GM19372 (cell line): ENCODE measurements around the gene PPP1R14C.

Experiments used
- ATAC-seq: cut with Tn5 transposase; IDR thresholded peaks from one replicate; pipeline ENCODE4 v1.9.1; 2021; ENCODE audit warnings: mild to moderate bottlenecking, low read depth, moderate library complexity; ENCODE audit not compliant: unreplicated experiment

The PPP1R14C gene

DNA sequence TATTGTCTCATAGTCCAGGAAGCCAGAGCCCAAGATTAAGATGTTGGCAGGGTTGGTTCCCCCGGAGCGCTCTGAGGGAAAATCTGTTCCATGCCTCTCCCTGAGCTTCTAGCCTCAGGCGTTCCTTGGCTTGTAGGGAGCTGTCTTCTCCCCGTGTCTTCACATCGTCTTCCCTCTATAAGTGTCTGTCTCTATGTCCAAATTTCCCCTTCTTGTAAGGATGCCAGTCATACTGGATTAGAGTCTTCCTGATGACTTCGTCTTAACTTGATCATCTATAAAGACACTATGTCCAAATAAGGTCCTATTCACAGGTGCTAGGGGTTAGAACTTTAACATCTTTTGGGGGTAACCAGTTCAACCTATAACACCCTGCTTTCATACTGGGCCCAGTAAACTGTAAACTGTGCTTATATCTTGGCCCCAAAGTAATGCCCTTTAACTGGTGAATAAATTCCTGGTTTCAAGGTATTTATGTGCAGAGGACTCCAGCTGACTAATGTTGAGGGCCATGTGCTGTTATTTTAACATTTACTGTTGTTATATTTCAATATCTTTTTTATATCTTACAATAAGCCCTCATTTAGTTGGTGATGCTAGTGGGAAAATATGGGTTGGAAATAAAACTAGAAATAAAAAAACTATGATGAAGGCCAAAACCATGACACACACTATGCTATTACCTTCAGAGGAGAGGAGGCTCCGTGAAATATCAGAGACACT lies 124.3 kb downstream of the PPP1R14C start:
- no peak for ATAC-seq

DNA sequence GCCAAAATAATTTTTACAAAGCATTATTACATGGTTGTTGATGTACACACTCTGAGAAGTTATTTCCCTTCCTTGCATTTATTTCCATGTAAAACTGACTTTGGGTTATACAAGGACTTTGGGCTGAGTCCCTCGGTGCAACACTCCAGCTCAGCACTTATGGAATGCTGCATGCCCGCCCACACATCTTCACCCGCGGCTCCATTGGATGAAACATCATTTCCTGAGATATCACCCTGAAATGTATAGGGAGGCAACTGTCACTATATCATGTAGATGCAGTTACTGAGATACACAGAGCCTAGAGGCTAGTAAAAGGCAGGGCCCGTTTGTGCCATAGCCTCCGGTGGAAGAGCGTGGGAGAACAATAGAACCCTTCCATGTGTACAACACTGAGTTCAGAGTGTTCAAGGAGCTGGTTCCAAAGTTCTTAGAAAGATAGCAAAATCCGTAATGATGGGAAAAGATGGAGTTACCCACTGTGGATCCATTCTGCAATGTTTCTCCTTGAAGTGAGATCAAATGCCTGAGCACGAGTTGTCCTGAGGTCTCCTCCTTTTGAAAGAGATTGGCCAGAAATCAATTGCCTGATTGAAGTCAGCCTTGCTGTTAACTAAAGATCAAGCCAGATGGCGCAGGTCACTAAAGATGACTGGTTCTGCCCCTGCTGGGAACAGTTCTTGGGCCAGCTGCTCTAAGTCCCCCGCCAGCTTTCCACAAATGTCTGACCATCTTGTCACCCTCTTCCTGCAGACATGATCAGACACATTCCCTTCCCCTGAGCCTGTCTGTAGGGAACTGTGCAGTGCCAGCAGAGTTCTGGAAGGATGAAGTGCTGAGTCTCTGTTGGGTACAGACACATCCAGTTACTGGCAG lies 125.1 kb downstream of the PPP1R14C start:
- ATAC-seq, result no peak

GRCh38 chr6:150269130-150269856 lies 126.4 kb downstream of the PPP1R14C start:
- no peak for ATAC-seq

- no peak for ATAC-seq
Observed at GRCh38 chr6:150269857-150270223, 127.0 kb downstream of the PPP1R14C start.

- no peak for ATAC-seq
Observed at GRCh38 chr6:150270330-150271052, 127.6 kb downstream of the PPP1R14C start.

DNA sequence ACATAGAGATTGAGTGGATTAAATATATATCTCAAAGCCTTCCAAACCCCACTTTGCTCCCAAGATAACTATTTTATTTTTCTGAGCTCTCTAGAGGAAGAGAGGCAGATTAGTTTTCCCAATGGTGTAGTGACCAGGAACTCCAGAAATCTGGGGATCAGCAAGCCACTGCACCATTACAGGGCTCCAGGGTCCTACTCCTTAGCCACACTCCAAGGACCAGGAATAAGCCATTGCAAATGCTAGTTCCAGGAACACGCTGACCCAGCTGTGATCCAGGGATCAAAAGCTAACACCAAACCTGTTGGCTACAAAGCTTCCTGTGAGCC lies 128.3 kb downstream of the PPP1R14C start:
- no peak for ATAC-seq

GRCh38 chr6:150271501-150272263 lies 128.8 kb downstream of the PPP1R14C start:
- ATAC-seq, result no peak

DNA sequence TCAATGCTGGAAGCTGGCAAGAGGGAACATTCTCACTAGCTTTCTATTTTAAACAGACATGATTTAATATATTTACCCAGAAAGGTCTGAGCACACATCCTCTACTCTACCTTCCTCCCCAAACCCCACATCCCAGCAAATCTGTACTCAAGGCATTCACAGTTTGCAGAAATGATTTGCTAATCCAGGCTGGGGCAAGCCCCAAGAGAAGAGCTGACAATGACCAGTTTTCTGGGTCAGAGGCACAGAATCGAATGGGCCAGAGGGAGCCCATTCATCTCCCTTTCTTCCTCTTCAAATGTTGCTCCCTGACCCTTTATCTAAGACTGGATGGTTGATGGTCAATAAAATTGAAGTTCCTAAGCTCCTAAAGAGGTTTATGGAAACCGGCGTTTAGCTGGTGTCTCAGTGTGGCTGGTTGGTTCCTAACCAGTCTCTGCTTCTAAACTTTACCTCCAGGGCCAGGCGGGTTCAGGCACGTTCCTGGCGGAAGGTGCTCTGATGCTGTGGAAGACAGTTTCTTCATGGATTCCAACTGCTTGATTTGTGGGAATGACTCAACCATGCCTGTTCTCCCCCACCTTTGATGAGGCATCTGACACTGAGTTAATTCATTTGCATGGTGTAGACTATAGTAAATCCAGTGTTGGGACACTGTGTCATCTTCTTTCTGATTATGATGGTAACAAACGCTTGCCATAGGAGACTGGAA lies 129.6 kb downstream of the PPP1R14C start:
- no peak for ATAC-seq

GRCh38 chr6:150272976-150273315 lies 130.1 kb downstream of the PPP1R14C start:
- ATAC-seq, result no peak

DNA sequence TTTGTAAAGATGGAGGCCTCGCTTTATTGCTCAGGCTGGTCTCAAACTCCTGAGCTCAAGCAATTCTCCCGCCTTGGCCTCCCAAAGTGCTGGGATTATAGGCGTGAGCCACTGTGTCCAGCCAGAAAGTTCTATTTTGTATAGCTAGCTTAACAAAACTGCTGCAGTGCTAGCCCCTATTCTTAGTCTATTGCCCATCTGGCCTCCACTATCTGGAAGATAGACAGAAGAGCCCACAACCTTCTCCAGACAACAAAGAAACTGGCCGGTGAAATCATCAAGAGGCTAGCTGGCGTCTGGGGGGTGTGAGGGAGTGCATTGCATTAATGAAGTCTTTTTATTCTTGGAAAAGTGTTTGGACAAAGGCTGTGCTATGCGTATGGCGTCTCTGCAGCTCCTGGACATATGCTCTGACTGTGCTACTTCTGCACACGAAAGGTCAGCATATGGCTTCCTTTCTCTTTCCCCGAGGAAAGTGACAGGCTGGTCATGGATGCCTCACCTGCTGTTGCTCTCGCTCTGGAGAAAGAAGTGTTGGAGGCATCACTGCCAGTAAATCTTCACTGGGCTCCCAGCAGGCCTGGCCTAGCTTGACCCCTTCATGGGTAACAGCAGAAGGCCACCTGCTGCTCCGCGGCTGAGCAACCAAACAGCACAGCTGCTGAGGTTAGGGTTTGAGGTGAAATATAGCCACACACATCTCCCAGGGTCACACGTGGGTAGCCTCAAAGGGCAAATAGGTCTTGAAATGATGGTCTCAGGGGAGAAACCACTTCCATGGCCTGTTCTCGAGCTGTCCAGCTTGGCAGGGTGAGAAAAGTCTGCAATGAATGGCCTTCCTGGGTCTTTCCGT lies 130.8 kb downstream of the PPP1R14C start:
- peak; percentile 76 for ATAC-seq

DNA sequence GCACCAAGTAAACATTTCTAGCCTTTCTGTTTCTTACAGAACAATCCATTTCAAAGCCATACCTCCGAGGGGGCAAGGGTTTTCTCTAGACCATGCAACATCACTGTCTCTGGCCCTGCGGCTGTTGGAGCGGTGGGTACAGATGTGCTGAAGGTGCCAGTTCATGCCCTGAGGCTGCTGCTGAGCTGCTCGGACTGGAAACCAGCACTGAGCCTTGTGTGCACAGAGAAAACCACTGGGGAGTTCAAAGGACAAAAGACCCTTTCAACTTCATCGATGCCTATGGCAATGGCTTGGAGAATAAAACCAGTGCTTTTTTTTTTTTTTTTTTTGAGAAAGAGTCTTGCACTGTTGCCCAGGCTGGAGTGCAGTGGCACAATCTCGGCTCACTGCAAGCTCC lies 132.6 kb downstream of the PPP1R14C start:
- no peak for ATAC-seq

GRCh38 chr6:150276168-150276936 lies 133.5 kb downstream of the PPP1R14C start:
- no peak for ATAC-seq

GRCh38 chr6:150276937-150277742 lies 134.3 kb downstream of the PPP1R14C start:
- no peak for ATAC-seq

DNA sequence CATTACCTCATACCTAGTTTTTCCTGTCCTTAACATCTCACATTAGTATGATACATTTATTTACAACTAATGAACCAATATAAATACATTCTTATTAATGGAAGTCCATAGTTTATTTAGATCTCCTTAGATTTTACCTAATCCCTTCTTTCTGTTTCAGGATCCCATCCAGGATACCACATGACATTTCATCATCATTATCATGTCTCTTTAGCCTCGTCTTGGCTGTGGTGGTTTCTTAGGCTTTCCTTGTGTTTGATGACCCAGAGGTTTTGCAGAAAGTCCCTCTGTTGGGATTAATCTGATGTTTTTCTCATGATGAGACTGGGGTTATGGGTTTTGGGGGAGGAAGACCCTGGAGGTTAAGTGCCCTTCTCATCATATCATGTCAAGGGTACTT lies 136.7 kb downstream of the PPP1R14C start:
- no peak for ATAC-seq

- ATAC-seq, result no peak
Observed at GRCh38 chr6:150280703-150281102, 137.9 kb downstream of the PPP1R14C start.

DNA sequence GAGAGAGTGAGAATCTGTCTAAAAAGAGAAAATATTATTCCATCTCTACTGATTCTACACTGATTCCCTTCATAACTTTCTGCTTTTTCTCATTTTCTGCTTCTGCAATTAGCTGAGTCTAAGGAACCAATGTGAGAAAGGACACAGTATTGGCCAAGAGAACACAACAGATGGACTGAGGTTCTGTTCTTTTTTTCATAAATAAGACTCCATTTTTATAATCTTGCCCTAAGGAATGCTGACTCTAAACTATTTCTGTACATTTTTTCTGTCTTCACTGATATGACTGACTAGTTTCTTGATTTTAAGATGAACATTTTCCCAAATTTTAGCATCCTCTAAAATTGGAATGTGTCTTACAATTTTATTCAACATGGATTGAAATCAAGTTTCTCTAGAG lies 138.9 kb downstream of the PPP1R14C start:
- ATAC-seq, result no peak

GRCh38 chr6:150282806-150283205 lies 140.0 kb downstream of the PPP1R14C start:
- ATAC-seq, result no peak
